Measurements from ENCODE around the gene GALNT7. TPM values are rescaled to one million over a fixed set of nuclear protein-coding genes. Genes with fewer than 3 reads are reported as not detected.

GALNT7 gene
- total RNA-seq, 4 donors from 2014 or later: 7.6 to 11.4 (median 9.5) TPM

GRCh38 chr4:173273941-173274340 is 105.3 kb downstream of the GALNT7 start:
- no peak for TF ChIP-seq CTCF (IDR thresholded peaks at IDR 0.05)
- ATAC-seq (ENCODE audit: low FRiP score) (no peak), DNase-seq (ENCODE audit: low spot score) (no peak)

- DNase-seq (ENCODE audit: low spot score) (no peak), ATAC-seq (ENCODE audit: low FRiP score) (no peak)
- no peak for TF ChIP-seq CTCF (IDR thresholded peaks at IDR 0.05)
Measured at GRCh38 chr4:173274744-173275143, 106.1 kb downstream of the GALNT7 start.

GRCh38 chr4:173275150-173275549 is 106.5 kb downstream of the GALNT7 start:
- no peak for ATAC-seq (ENCODE audit: low FRiP score)
- DNase-seq (ENCODE audit: low spot score): no peak
- TF ChIP-seq CTCF (IDR thresholded peaks at IDR 0.05): no peak

- ATAC-seq (ENCODE audit: low FRiP score) (no peak), DNase-seq (ENCODE audit: low spot score) (no peak)
- TF ChIP-seq CTCF (IDR thresholded peaks at IDR 0.05): no peak
Measured at GRCh38 chr4:173277340-173277739, 108.7 kb downstream of the GALNT7 start.

GRCh38 chr4:173280998-173281397 is 112.4 kb downstream of the GALNT7 start:
- DNase-seq (ENCODE audit: low spot score): no peak
- no peak for ATAC-seq (ENCODE audit: low FRiP score)
- TF ChIP-seq CTCF (IDR thresholded peaks at IDR 0.05): no peak

GRCh38 chr4:173281406-173282255 is 113.0 kb downstream of the GALNT7 start:
- ATAC-seq (ENCODE audit: low FRiP score) (no peak), DNase-seq (ENCODE audit: low spot score) (no peak)
- TF ChIP-seq CTCF (IDR thresholded peaks at IDR 0.05): no peak

- no peak for DNase-seq (ENCODE audit: low spot score)
- TF ChIP-seq CTCF (IDR thresholded peaks at IDR 0.05): no peak
- no peak for ATAC-seq (ENCODE audit: low FRiP score)
Measured at GRCh38 chr4:173282256-173282562, 113.6 kb downstream of the GALNT7 start.
